PFSK-1 (cell line): ENCODE data around the gene WDR7.

Source experiments
- FOXP2 ChIP-seq: optimal IDR thresholded peaks from 2 replicates; pipeline ENCODE3; 2011; ENCODE audit warnings: borderline replicate concordance, control low read depth, inconsistent platforms; ENCODE audit not compliant: insufficient read depth; ENCODE audit errors: extremely low read length, extremely low read depth
- POLR2AphosphoS5 ChIP-seq: IDR thresholded peaks from 2 replicates; pipeline ENCODE4 v1.6.1; 2012; ENCODE audit warnings: low read depth, mild to moderate bottlenecking, control low read depth, low read length, moderate library complexity
- REST ChIP-seq, 2 experiments: IDR thresholded peaks; 2 replicates each; pipeline versions ENCODE4 v1.6.1 to v1.8.0; 2011 to 2012; ENCODE audit warnings: low read depth in 2 of 2, low read length in 2 of 2, control low read depth in 1 of 2, inconsistent platforms in 1 of 2, mild to moderate bottlenecking in 1 of 2, moderate library complexity in 1 of 2; ENCODE audit not compliant: insufficient read depth in 1 of 2
- SIN3A ChIP-seq: IDR thresholded peaks from 2 replicates; pipeline ENCODE4 v1.6.1; 2012; ENCODE audit warnings: mild to moderate bottlenecking, low read length, moderate library complexity, borderline replicate concordance; ENCODE audit not compliant: insufficient read depth
- TAF1 ChIP-seq: IDR thresholded peaks from 2 replicates; pipeline ENCODE4 v1.6.1; 2012; ENCODE audit warnings: low read length, control low read depth, borderline replicate concordance; ENCODE audit not compliant: insufficient read depth

- TF ChIP-seq TAF1 (no peak), POLR2AphosphoS5 (no peak), FOXP2 (no peak), SIN3A (no peak), REST (IDR thresholded peaks at IDR 0.05; ENCODE audit: insufficient read depth in 1 of 2, low read depth in 2 of 2, low read length in 2 of 2) (no peak)
Measured at GRCh38 chr18:56921896-56922480, 270.8 kb downstream of the WDR7 start.
